ENCODE results near the gene HGD.

Gene HGD

DNA sequence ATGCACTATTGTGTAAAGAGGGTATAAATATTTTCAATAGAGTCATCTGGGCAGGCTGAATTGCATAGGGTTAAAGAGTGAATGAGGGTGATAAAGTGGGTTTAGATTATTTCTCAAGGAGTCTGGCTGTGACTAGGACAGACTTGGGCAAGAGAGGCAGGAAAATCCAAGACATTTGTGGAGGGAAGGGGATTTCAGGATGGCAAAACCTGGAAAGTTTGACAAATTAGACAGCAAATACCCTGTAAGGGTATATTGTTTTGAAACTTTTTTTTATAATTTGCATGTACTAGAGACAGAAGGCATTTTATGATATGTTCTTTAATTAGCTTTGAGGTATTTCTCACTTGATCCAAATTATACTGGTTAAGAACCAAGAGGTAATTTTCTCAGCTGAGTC is 17.1 kb downstream of the HGD start:
- H3K4me3 ChIP-seq (ENCODE audit: low read depth, low read length) = no peak overlapping the region
- TF ChIP-seq, protein P1, sequence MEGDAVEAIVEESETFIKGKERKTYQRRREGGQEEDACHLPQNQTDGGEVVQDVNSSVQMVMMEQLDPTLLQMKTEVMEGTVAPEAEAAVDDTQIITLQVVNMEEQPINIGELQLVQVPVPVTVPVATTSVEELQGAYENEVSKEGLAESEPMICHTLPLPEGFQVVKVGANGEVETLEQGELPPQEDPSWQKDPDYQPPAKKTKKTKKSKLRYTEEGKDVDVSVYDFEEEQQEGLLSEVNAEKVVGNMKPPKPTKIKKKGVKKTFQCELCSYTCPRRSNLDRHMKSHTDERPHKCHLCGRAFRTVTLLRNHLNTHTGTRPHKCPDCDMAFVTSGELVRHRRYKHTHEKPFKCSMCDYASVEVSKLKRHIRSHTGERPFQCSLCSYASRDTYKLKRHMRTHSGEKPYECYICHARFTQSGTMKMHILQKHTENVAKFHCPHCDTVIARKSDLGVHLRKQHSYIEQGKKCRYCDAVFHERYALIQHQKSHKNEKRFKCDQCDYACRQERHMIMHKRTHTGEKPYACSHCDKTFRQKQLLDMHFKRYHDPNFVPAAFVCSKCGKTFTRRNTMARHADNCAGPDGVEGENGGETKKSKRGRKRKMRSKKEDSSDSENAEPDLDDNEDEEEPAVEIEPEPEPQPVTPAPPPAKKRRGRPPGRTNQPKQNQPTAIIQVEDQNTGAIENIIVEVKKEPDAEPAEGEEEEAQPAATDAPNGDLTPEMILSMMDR (IDR thresholded peaks at IDR 0.05; ENCODE audit: low read depth, low read length, missing control alignments) = no peak
- DNase-seq (ENCODE audit: low read depth) = no peak
- in situ Hi-C loops (cut with HindIII; ENCODE audit: low sequenced_read_pairs) = no loop called here

DNA sequence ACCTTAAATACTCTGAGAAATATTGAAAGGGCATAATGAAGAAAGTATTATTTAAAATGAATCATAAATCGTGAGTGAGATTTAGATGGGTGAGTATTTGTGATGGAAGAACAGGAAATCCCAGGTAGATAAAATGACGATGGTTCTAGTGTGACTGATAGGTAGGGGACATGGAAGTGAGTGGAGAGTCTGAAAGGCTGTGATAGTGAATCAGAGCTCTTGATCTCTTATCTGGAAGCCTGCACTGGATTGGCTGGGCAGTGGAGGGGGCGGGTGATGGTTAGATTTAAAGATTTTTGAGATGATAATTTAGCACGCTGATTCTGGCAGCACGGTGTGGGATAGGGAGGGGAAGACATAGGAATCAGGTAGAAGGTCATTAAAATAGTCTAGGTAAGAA is 20.1 kb downstream of the HGD start:
- H3K4me3 ChIP-seq (ENCODE audit: low read depth, low read length) = no peak overlapping the region
- TF ChIP-seq, protein P1 (IDR thresholded peaks at IDR 0.05; ENCODE audit: low read depth, low read length, missing control alignments) = no peak
- DNase-seq (ENCODE audit: low read depth) = no peak
- in situ Hi-C loops (cut with HindIII; ENCODE audit: low sequenced_read_pairs) = no loop called here

DNA sequence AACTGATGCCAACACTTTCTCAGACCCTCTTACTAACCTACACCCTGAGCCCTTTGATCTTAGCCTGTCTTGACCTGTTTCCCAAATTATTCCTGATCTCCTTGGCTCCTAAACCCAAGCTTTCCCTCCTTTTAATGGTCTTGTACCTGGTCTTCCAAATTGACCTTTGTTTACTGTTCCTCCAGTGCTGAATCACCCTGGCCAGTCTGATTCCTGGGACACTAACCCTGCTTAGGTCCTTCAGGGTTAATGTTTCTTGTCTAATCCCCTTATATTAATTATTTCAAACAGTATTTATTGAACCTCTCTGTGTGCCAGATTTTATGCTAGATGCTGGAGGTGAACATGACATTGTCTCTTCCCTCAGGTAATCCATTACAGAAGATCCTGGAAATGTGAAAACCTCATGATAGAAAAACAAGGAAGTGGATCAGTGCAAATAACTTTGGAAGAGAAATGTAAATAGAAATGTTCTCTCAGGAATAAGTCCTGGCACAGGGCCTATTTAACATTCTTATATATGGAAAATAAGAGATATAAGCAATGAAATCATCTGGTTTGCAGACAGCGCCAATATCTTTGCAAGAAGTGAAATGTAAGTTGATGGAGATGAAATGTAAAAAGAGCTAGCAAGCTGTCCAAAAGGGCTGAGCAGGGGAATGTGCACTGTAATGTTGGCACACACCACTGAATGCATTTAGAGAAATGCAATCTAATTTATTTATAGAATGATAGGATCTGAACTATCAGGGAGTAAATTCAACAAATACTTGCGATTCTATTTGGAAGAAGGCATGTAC is 20.7 kb downstream of the HGD start:
- in situ Hi-C loops (cut with HindIII; ENCODE audit: low sequenced_read_pairs) = no loop called here
- no peak for DNase-seq (ENCODE audit: low read depth)
- no peak overlapping the region for H3K4me3 ChIP-seq (ENCODE audit: low read depth, low read length)
- TF ChIP-seq, protein P1 (IDR thresholded peaks at IDR 0.05; ENCODE audit: low read depth, low read length, missing control alignments) = no peak

DNA sequence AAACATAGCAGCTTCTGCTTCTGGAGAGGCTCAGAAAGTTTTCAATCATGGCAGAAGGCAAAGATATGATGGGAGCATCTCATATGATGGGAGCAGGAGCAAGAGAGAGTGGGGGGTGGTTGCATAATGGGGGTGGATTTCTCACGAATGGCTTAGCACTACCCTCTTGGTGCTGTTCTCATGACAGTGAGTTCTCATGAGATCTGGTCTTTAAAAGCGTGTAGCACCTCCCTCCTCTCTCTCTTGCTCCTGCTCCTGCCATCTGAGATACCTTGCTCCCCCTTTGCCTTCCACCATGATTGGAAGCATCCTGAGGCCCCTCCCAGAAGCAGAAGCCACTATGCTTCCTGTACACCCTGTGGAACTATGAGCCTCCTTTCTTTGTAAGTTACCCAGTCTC is 22.2 kb downstream of the HGD start:
- no peak overlapping the region for H3K4me3 ChIP-seq (ENCODE audit: low read depth, low read length)
- in situ Hi-C loops (cut with HindIII; ENCODE audit: low sequenced_read_pairs) = no loop called here
- DNase-seq (ENCODE audit: low read depth) = no peak
- TF ChIP-seq, protein P1 (IDR thresholded peaks at IDR 0.05; ENCODE audit: low read depth, low read length, missing control alignments) = no peak

DNA sequence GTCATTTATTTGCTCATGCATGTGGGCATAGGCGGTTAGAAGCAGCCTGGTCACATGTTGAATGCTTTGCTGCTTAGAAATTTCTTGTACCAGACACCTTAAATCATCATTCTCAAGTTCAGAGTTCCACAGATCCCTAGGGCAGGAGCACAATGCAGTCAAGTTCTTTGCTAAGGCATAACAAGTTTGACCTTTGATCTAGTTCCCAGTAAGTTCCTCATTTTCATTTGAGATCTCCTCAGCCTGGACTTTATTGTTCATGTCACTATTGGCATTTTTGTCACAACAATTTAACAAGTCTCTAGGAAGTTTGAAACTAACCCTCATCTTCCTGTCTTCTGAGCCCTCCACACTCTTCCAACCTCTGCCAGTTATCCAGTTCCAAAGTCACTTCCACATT is 22.8 kb downstream of the HGD start:
- DNase-seq (ENCODE audit: low read depth) = no peak
- TF ChIP-seq, protein P1 (IDR thresholded peaks at IDR 0.05; ENCODE audit: low read depth, low read length, missing control alignments) = no peak
- no peak overlapping the region for H3K4me3 ChIP-seq (ENCODE audit: low read depth, low read length)
- in situ Hi-C loops (cut with HindIII; ENCODE audit: low sequenced_read_pairs) = no loop called here

DNA sequence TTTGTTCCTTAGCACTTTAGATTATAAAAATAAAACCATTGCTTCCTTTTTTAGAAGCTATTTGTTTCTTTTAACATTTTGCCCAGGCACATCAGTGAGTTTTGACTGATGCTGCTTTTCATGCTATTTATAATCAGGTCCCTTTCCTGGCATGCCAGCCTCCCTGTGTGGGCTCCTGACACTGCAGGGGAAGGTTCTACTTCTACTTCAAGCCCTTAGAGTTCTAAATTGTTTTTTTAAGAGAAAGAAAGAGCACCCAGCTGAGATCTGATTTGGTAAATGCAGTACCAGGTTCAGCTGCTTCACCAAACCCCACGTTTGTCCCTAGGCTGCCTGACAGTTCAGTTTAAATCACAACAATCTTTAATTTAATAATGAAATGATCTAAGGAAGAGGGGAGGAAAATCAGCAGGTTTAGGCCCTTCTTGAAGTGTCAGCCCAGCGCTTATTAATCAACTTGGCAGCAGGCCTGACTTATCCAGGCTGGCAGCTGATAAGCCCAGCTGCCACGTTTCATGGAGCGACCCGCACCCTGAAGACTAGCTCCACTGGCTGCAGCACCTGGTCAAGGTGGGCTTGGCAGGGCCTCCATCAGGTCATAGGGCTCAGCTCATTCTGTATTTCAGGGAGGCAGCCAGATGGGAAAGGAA is 29.0 kb downstream of the HGD start:
- TF ChIP-seq, protein P1 (IDR thresholded peaks at IDR 0.05; ENCODE audit: low read depth, low read length, missing control alignments) = no peak
- no peak overlapping the region for H3K4me3 ChIP-seq (ENCODE audit: low read depth, low read length)
- no peak for DNase-seq (ENCODE audit: low read depth)
- in situ Hi-C loops (cut with HindIII; ENCODE audit: low sequenced_read_pairs) = no loop called here
